B cell (primary cell): ENCODE data around the gene AQP6. TPM values are rescaled to one million over a fixed set of nuclear protein-coding genes. Genes with fewer than 3 reads are reported as not detected.

Experiments used
- ATAC-seq: fragments of 200-7000 bp; cut with Tn5 transposase; one replicate; pipeline ENCODE4 v1.10.0; 2021; ENCODE audit warnings: low read depth, mild to moderate bottlenecking, moderate number of reproducible peaks, moderate library complexity
- CTCF ChIA-PET: fragments of 350-600 bp; sonication (Branson Sonifier 250); formaldehyde crosslinking; loops from one replicate; lab custom pipeline; 2021; ENCODE audit warnings: antibody characterized with exemption, inconsistent platforms; lab: Charles Lee
- POLR2A ChIA-PET: fragments of 350-600 bp; sonication (Branson Sonifier 250); formaldehyde crosslinking; loops from one replicate; lab custom pipeline; 2021; ENCODE audit warnings: antibody characterized with exemption; lab: Charles Lee
- DNase-seq: peaks from one replicate; pipeline ENCODE4 v3.0.0; 2013
- H2AFZ ChIP-seq: 2 replicates; pipeline ENCODE4 v1.6.1; 2012; ENCODE audit warnings: mild to moderate bottlenecking, low read depth, low read length; ENCODE audit not compliant: insufficient read depth, poor library complexity, severe bottlenecking
- H3K27ac ChIP-seq, 2 donors: 1 replicate in 1 of 2; 2 replicates in 1 of 2; pipeline ENCODE4 v1.5.1; 2012 to 2013; ENCODE audit warnings: low read length in 2 of 2, mild to moderate bottlenecking in 2 of 2, moderate library complexity in 1 of 2
- H3K27me3 ChIP-seq, 4 experiments: fragments of 200-600 bp in 1 of 4; sonication (generic) in 1 of 4; replicated peaks in 1 of 4; 1 replicate in 2 of 4; 2 replicates in 2 of 4; pipeline versions ENCODE4 v1.6.1 to v1.7.0; 2013 to 2016; ENCODE audit warnings: low read length in 3 of 4, mild to moderate bottlenecking in 2 of 4, mixed read lengths in 1 of 4, moderate library complexity in 1 of 4; ENCODE audit not compliant: insufficient read depth in 4 of 4, control insufficient read depth in 3 of 4; ENCODE audit errors: control extremely low read depth in 1 of 4
- H3K36me3 ChIP-seq, 2 experiments: replicated peaks in 1 of 2; 1 replicate in 1 of 2; 2 replicates in 1 of 2; pipeline versions ENCODE4 v1.6.1 to v1.7.1; 2013; ENCODE audit warnings: low read length in 1 of 2; ENCODE audit not compliant: insufficient read depth in 2 of 2, control insufficient read depth in 1 of 2; ENCODE audit errors: control extremely low read depth in 1 of 2, extremely low read depth in 1 of 2
- H3K4me1 ChIP-seq, 2 donors: fragments of 200-600 bp in 1 of 2; sonication (generic) in 1 of 2; 1 replicate in 1 of 2; 2 replicates in 1 of 2; pipeline versions ENCODE4 v1.5.1 to v1.6.1; 2013 to 2017; ENCODE audit warnings: low read length in 2 of 2; ENCODE audit not compliant: control insufficient read depth in 2 of 2, insufficient read depth in 2 of 2
- H3K4me2 ChIP-seq: replicated peaks from 2 replicates; pipeline ENCODE3; 2012; ENCODE audit warnings: mild to moderate bottlenecking, low read depth, low read length; ENCODE audit not compliant: poor library complexity, severe bottlenecking
- H3K4me3 ChIP-seq, 5 experiments: fragments of 200-600 bp in 1 of 5; sonication (generic) in 1 of 5; 1 replicate in 3 of 5; 2 replicates in 2 of 5; pipeline versions ENCODE4 v1.5.1 to v1.7.0; 2011 to 2016; ENCODE audit warnings: low read length in 4 of 5, mild to moderate bottlenecking in 4 of 5, low read depth in 2 of 5, control low read depth in 1 of 5, moderate library complexity in 1 of 5; ENCODE audit not compliant: insufficient read depth in 1 of 5; ENCODE audit errors: control extremely low read depth in 1 of 5, extremely low read depth in 1 of 5
- H3K79me2 ChIP-seq: fragments of 200-600 bp; sonication (generic); one replicate; pipeline ENCODE4 v1.6.0; 2016; ENCODE audit warnings: low read length; ENCODE audit not compliant: control insufficient read depth, insufficient read depth
- H3K9ac ChIP-seq: fragments of 200-600 bp; sonication (generic); 2 replicates; pipeline ENCODE4 v1.6.1; 2017; ENCODE audit warnings: mild to moderate bottlenecking, low read length, moderate library complexity
- H3K9me3 ChIP-seq, 3 donors: one replicate each; pipeline versions ENCODE4 v1.6.1 to v1.7.1; 2013; ENCODE audit warnings: low read length in 2 of 3; ENCODE audit not compliant: control insufficient read depth in 2 of 3, insufficient read depth in 1 of 3; ENCODE audit errors: control extremely low read depth in 1 of 3
- H4K20me1 ChIP-seq: 2 replicates; pipeline ENCODE4 v1.6.0; 2012; ENCODE audit warnings: mild to moderate bottlenecking, low read length; ENCODE audit not compliant: insufficient read depth, control insufficient read depth, poor library complexity, severe bottlenecking
- H3K27ac Mint-ChIP-seq: one replicate; pipeline ENCODE4 v1.8.0; 2021; ENCODE audit warnings: mixed read lengths
- H3K27me3 Mint-ChIP-seq: one replicate; pipeline ENCODE4 v1.8.0; 2021; ENCODE audit warnings: mixed read lengths
- H3K4me1 Mint-ChIP-seq: one replicate; pipeline ENCODE4 v1.8.0; 2021; ENCODE audit warnings: mixed read lengths
- H3K4me3 Mint-ChIP-seq: one replicate; pipeline ENCODE4 v1.8.0; 2021; ENCODE audit warnings: mixed read lengths
- H3K9me3 Mint-ChIP-seq: one replicate; pipeline ENCODE4 v1.8.0; 2022; ENCODE audit warnings: mixed read lengths; ENCODE audit not compliant: insufficient read depth
- CTCF ChIP-seq: fragments of 200-600 bp; IDR thresholded peaks from one replicate; pipeline ENCODE4 v1.8.0; 2022; ENCODE audit warnings: antibody characterized with exemption, mild to moderate bottlenecking
- EZH2 ChIP-seq: IDR thresholded peaks from 2 replicates; pipeline ENCODE4 v1.6.1; 2012; ENCODE audit warnings: borderline replicate concordance, low read depth, mild to moderate bottlenecking, moderate library complexity, low read length; ENCODE audit not compliant: insufficient read depth, poor library complexity, severe bottlenecking
- WGBS: methylation state at CpG from one replicate; pipeline ENCODE4 v1.1.5; 2013; ENCODE audit warnings: missing lambda C conversion rate; ENCODE audit not compliant: insufficient coverage; 5-methylcytosine and 5-hydroxymethylcytosine counted together
- intact Hi-C: fragments of 100-400 bp; cut with micrococcal nuclease; formaldehyde crosslinking; loops from one replicate; pipeline ENCODE4 v1.10.0; 2022
- polyA plus RNA-seq: library from polyadenylated mRNA; depleted of rRNA; stranded (reverse); fragments of >200 nt; gene quantifications from 2 replicates; pipeline ENCODE4 v1.2.3, GENCODE V29; 2012
- total RNA-seq, 2 donors: library from RNA; stranded (reverse); fragments of 120-200 nt in 1 of 2; gene quantifications; 1 replicate in 1 of 2; 2 replicates in 1 of 2; pipeline versions ENCODE4 v1.2.3 to v1.2.4, GENCODE V29; 2013 to 2022

The AQP6 gene
- total and polyA plus RNA-seq, 2 donors (not counting 1 experiment from before 2014, with no cell fraction given): not detected

- Histone ChIP-seq H3K9me3 (no peaks in the 10 kb centered on the region), H3K4me1 (no peaks in the 10 kb centered on the region), H3K27me3 (no peaks in the 10 kb centered on the region), H3K36me3 (no peaks in the 10 kb centered on the region), H4K20me1 (no peaks in the 10 kb centered on the region), H3K4me3 (no peak overlapping the region), H2AFZ (no peak overlapping the region), H3K9ac (no peak overlapping the region), H3K4me2 (no peak overlapping the region), H3K27ac (no peak overlapping the region), H3K79me2 (peaks cover 66% of the 10 kb centered on the region)
- no peaks in the 10 kb centered on the region for H3K9me3 Mint-ChIP-seq
- TF ChIP-seq CTCF (no peak), EZH2 (no peak)
- H3K4me3 Mint-ChIP-seq: no peak overlapping the region
- no peak overlapping the region for H3K27ac Mint-ChIP-seq
- CTCF ChIA-PET: interaction anchor here (1.6 to 2.3 kb wide), 2 partner anchors 9 to 52 kb away, joined by 4 to 5 read pairs; no protein-coding TSS in a partner anchor
- DNase-seq (no peak), ATAC-seq (no peak)
- intact Hi-C loops: no loop called here
- POLR2A ChIA-PET: no interaction called here
- 100% methylated on average over 2 of the region's 2 CpGs for WGBS
- no peaks in the 10 kb centered on the region for H3K27me3 Mint-ChIP-seq
- peaks cover 2% of the 10 kb centered on the region for H3K4me1 Mint-ChIP-seq
Measured at GRCh38 chr12:50018968-50019367, 46.2 kb downstream of the AQP6 start.

DNA sequence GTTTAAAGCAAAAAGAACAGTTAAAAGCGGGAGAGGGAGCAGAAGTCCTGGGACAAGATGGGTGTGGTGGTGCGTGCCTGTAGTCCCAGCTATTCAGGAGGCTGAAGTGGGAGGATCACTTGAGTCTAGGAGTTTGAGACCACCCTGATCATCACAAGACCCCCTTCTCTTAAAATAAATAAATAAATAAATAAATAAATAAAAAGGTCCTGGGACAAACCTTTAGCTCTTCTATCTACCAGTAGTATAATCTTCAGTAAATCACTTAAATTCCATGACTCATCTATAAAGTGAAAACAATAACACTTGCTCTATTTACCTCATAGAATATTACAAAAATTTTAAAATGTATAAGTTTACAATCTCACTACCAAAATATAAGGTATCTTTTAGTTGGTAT, 46.8 kb downstream of the AQP6 start:
- intact Hi-C loops: no loop called here
- Histone ChIP-seq H3K9me3 (no peaks in the 10 kb centered on the region), H3K4me1 (peaks cover under 1 to 4% of the 10 kb centered on the region in 2 donors), H3K4me3 (no peak overlapping the region), H3K27me3 (no peaks in the 10 kb centered on the region), H3K9ac (no peak overlapping the region), H4K20me1 (no peaks in the 10 kb centered on the region), H3K4me2 (no peak overlapping the region), H3K27ac (no peak overlapping the region), H2AFZ (no peak overlapping the region), H3K36me3 (no peaks in the 10 kb centered on the region), H3K79me2 (peaks cover 67% of the 10 kb centered on the region)
- no CpG with 5 or more reads among the region's 2 CpGs for WGBS
- Mint-ChIP-seq H3K4me3 (no peak overlapping the region), H3K4me1 (peaks cover 7% of the 10 kb centered on the region), H3K27ac (no peak overlapping the region), H3K9me3 (no peaks in the 10 kb centered on the region), H3K27me3 (no peaks in the 10 kb centered on the region)
- CTCF ChIA-PET: interaction anchor here (1.6 to 2.3 kb wide), 2 partner anchors 10 to 51 kb away, joined by 4 to 5 read pairs; no protein-coding TSS in a partner anchor
- POLR2A ChIA-PET: no interaction called here
- ATAC-seq: no peak
- TF ChIP-seq CTCF: no peak
- no peak for TF ChIP-seq EZH2
- DNase-seq: no peak
